PC-3 (cell line): Measurements from ENCODE around the gene RHCE. TPM values are rescaled to one million over a fixed set of nuclear protein-coding genes. Genes with fewer than 3 reads are reported as not detected.

Experiments used
- ATAC-seq: fragments of 200-7000 bp; cut with Tn5 transposase; 2 replicates; pipeline ENCODE4 v1.9.1; 2020; ENCODE audit warnings: mild to moderate bottlenecking, moderate library complexity
- BruUV-seq: library from RNA; stranded (reverse); fragments of 400-500 nt; replicated peaks from 2 replicates; lab custom pipeline; 2021; lab: Mats Ljungman, UMichigan
- CTCF ChIA-PET: fragments of 300-600 bp; sonication (Branson Sonifier 250); formaldehyde crosslinking; loops from one replicate; lab custom pipeline; 2022; ENCODE audit warnings: antibody characterized with exemption; lab: Charles Lee
- POLR2A ChIA-PET: fragments of 300-600 bp; sonication (Branson Sonifier 250); formaldehyde crosslinking; loops from one replicate; lab custom pipeline; 2022; ENCODE audit warnings: antibody characterized with exemption; ENCODE audit not compliant: unreplicated experiment; lab: Charles Lee
- DNase-seq: peaks from one replicate; pipeline ENCODE4 v3.0.0-alpha.2; 2015
- H2AFZ ChIP-seq: fragments of 300-600 bp; sonication (generic); 2 replicates; pipeline ENCODE4 v1.6.0; 2016; ENCODE audit warnings: antibody characterized with exemption, low read length
- H3F3A ChIP-seq: fragments of 300-600 bp; sonication (generic); one replicate; pipeline ENCODE4 v1.6.0; 2017; ENCODE audit warnings: antibody characterized with exemption, low read length, control low read depth, mild to moderate bottlenecking; ENCODE audit not compliant: unreplicated experiment
- H3K27ac ChIP-seq: fragments of 300-600 bp; sonication (generic); 2 replicates; pipeline ENCODE4 v1.5.1; 2016; ENCODE audit warnings: mild to moderate bottlenecking, low read length
- H3K27me3 ChIP-seq: fragments of 300-600 bp; sonication (generic); 2 replicates; pipeline ENCODE4 v1.6.1; 2016; ENCODE audit warnings: low read length, mixed read lengths
- H3K36me3 ChIP-seq: fragments of 300-600 bp; sonication (generic); 2 replicates; pipeline ENCODE4 v1.6.1; 2016; ENCODE audit warnings: low read depth, mixed run types, low read length, mixed read lengths
- H3K4me1 ChIP-seq: fragments of 300-600 bp; sonication (generic); 2 replicates; pipeline ENCODE4 v1.5.1; 2016; ENCODE audit warnings: low read length; ENCODE audit not compliant: insufficient read depth
- H3K4me2 ChIP-seq: fragments of 300-600 bp; sonication (generic); 2 replicates; pipeline ENCODE4 v1.6.0; 2016; ENCODE audit warnings: low read length
- H3K4me3 ChIP-seq: fragments of 300-600 bp; sonication (generic); 2 replicates; pipeline ENCODE4 v1.5.1; 2016; ENCODE audit warnings: mild to moderate bottlenecking, low read length, mixed read lengths
- H3K79me2 ChIP-seq: fragments of 300-600 bp; sonication (generic); 2 replicates; pipeline ENCODE4 v1.6.1; 2017; ENCODE audit warnings: low read length, mixed read lengths
- H3K9ac ChIP-seq: fragments of 300-600 bp; sonication (generic); 2 replicates; pipeline ENCODE4 v1.6.0; 2016; ENCODE audit warnings: mild to moderate bottlenecking, low read length
- H3K9me2 ChIP-seq: fragments of 300-600 bp; sonication (generic); replicated peaks from 2 replicates; pipeline ENCODE4 v1.6.1; 2016; ENCODE audit warnings: mixed run types, low read length, mixed read lengths
- H3K9me3 ChIP-seq: fragments of 300-600 bp; sonication (generic); 2 replicates; pipeline ENCODE4 v1.6.1; 2016; ENCODE audit warnings: low read length, mixed read lengths
- H4K20me1 ChIP-seq: fragments of 300-600 bp; sonication (generic); 2 replicates; pipeline ENCODE4 v1.6.1; 2016; ENCODE audit warnings: low read length, mixed read lengths
- CTCF ChIP-seq: fragments of 300-600 bp; sonication (generic); conservative IDR thresholded peaks from 2 replicates; pipeline ENCODE4 v1.5.1; 2017; ENCODE audit warnings: antibody characterized with exemption, low read depth, mild to moderate bottlenecking, low read length
- EZH2 ChIP-seq: fragments of 300-600 bp; sonication (generic); IDR thresholded peaks from one replicate; pipeline ENCODE4 v1.6.1; 2017; ENCODE audit warnings: antibody characterized with exemption, mild to moderate bottlenecking, low read length; ENCODE audit not compliant: unreplicated experiment
- EZH2phosphoT487 ChIP-seq: fragments of 300-600 bp; sonication (generic); IDR thresholded peaks from 2 replicates; pipeline ENCODE4 v1.6.1; 2018; ENCODE audit warnings: mild to moderate bottlenecking, antibody characterized with exemption, low read length, borderline replicate concordance
- intact Hi-C: fragments of 100-400 bp; cut with micrococcal nuclease; formaldehyde crosslinking; loops from 2 replicates; pipeline ENCODE4 v1.9.0; 2023
- total RNA-seq: library from RNA; depleted of rRNA; stranded (reverse); fragments of >200 nt; gene quantifications from 2 replicates; pipeline ENCODE4 v1.2.3, GENCODE V29; 2014

Gene RHCE
- total RNA-seq, 1 experiment from 2014 or later, result 1.1 TPM

GRCh38 chr1:25443030-25443699 lies 22.5 kb upstream of the RHCE start:
- ChIA-PET POLR2A (no interaction called here), CTCF (no interaction called here)
- DNase-seq (no peak), ATAC-seq (no peak)
- TF ChIP-seq EZH2phosphoT487, result no peak
- TF ChIP-seq CTCF, result no peak
- no peak for TF ChIP-seq EZH2
- H3K9me3 ChIP-seq, result no peaks in the 10 kb centered on the region
- peaks cover 17% of the 10 kb centered on the region for H4K20me1 ChIP-seq
- H2AFZ ChIP-seq, result no peak overlapping the region
- no peak overlapping the region for H3K27ac ChIP-seq
- no peak overlapping the region for H3K9ac ChIP-seq
- H3K27me3 ChIP-seq, result no peaks in the 10 kb centered on the region
- peaks cover 8% of the 10 kb centered on the region; the same call in 1 of the 2 replicates for H3K36me3 ChIP-seq
- H3K9me2 ChIP-seq, result no peaks in the 10 kb centered on the region
- no peaks in the 10 kb centered on the region for H3F3A ChIP-seq
- H3K4me1 ChIP-seq, result no peaks in the 10 kb centered on the region; the same call in 1 of the 2 replicates
- no TSS peak for BruUV-seq
- peaks cover 62% of the 10 kb centered on the region for H3K79me2 ChIP-seq
- no peak overlapping the region for H3K4me2 ChIP-seq
- no peak overlapping the region for H3K4me3 ChIP-seq
- intact Hi-C loops, result no loop called here

DNA sequence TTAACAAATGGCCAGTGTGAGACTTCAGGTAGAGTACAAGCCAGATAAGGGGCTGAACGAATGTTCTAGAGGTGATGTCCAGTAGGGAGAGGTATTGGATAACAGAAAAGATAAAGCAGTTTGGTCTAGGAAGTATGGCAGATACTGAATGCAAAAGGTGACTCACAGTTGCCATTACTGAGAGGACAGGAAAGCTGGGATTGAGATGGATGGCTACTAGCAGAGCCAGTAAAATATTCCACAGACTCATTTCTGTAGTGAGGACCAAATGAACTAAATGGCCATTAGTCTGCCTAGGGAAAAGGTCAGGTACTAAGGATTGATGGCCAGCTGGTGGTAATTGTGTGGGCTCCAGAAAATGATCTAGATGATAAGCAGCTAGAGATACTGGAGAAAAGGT lies 21.6 kb upstream of the RHCE start:
- no peaks in the 10 kb centered on the region for H3K9me3 ChIP-seq
- DNase-seq (peak; percentile 37), ATAC-seq (peak; percentile 64)
- ChIA-PET POLR2A (no interaction called here), CTCF (interaction anchor here (0.6 kb wide), 1 partner anchor 772 kb away, joined by 7 read pairs; no protein-coding TSS in a partner anchor)
- H3K9ac ChIP-seq, result no peak overlapping the region
- BruUV-seq, result no TSS peak
- no peak overlapping the region for H2AFZ ChIP-seq
- H4K20me1 ChIP-seq, result peaks cover 17% of the 10 kb centered on the region
- intact Hi-C loops, result no loop called here
- no peaks in the 10 kb centered on the region; the same call in 1 of the 2 replicates for H3K4me1 ChIP-seq
- H3K4me2 ChIP-seq, result no peak overlapping the region
- no peaks in the 10 kb centered on the region for H3F3A ChIP-seq
- peaks cover 4% of the 10 kb centered on the region; the same call in 1 of the 2 replicates for H3K36me3 ChIP-seq
- TF ChIP-seq CTCF, result peak; percentile 30; the same call in 1 of the 2 replicates
- no peak for TF ChIP-seq EZH2
- H3K27me3 ChIP-seq, result no peaks in the 10 kb centered on the region
- no peak overlapping the region for H3K4me3 ChIP-seq
- no peaks in the 10 kb centered on the region for H3K9me2 ChIP-seq
- no peak overlapping the region for H3K27ac ChIP-seq
- peaks cover 72% of the 10 kb centered on the region for H3K79me2 ChIP-seq

- Histone ChIP-seq H3K9ac (no peak overlapping the region), H3K9me3 (no peaks in the 10 kb centered on the region), H2AFZ (no peak overlapping the region), H3K36me3 (no peaks in the 10 kb centered on the region), H3K4me3 (no peak overlapping the region), H4K20me1 (peaks cover 17% of the 10 kb centered on the region), H3K79me2 (peaks cover 78% of the 10 kb centered on the region), H3K9me2 (no peaks in the 10 kb centered on the region), H3K4me1 (peaks cover 10% of the 10 kb centered on the region), H3F3A (no peaks in the 10 kb centered on the region), H3K27ac (no peak overlapping the region), H3K27me3 (no peaks in the 10 kb centered on the region), H3K4me2 (no peak overlapping the region)
- CTCF ChIA-PET, result no interaction called here
- intact Hi-C loops, result loop anchor here (10.0 kb wide), 1 partner anchor 104 kb away; the partner anchor contains the start of gene TMEM50A
- POLR2A ChIA-PET, result no interaction called here
- ATAC-seq, result no peak
- BruUV-seq, result no TSS peak
- no peak for DNase-seq
- no peak for TF ChIP-seq EZH2
- TF ChIP-seq CTCF, result no peak
- no peak for TF ChIP-seq EZH2phosphoT487
Measured at GRCh38 chr1:25439287-25439686, 18.7 kb upstream of the RHCE start.
